Epithelial cell of proximal tubule (primary cell): ENCODE results near the gene ANXA8. TPM values are rescaled to one million over a fixed set of nuclear protein-coding genes. Genes with fewer than 3 reads are reported as not detected.

Experiments
- DNase-seq: peaks from one replicate; pipeline ENCODE4 v3.0.0-alpha.2; 2011; ENCODE audit warnings: low read depth
- H3K4me3 ChIP-seq: 2 replicates; pipeline ENCODE4 v1.5.1; 2011; ENCODE audit warnings: low read depth, mild to moderate bottlenecking, low read length
- CTCF ChIP-seq: conservative IDR thresholded peaks from 2 replicates; pipeline ENCODE4 v1.5.1; 2012; ENCODE audit warnings: low read depth, mild to moderate bottlenecking, low read length
- total RNA-seq: library from RNA; depleted of rRNA; stranded (reverse); fragments of >200 nt; gene quantifications from 2 replicates; pipeline ENCODE4 v1.2.3, GENCODE V29; 2015

ANXA8 gene
- total RNA-seq, 1 donor from 2014 or later = 1.4 TPM

GRCh38 chr10:47420305-47421056 is 63.4 kb downstream of the ANXA8 start:
- no peak for DNase-seq
- H3K4me3 ChIP-seq = no peak overlapping the region
- no peak for TF ChIP-seq CTCF

GRCh38 chr10:47419421-47419820 is 64.5 kb downstream of the ANXA8 start:
- no peak for DNase-seq

GRCh38 chr10:47418966-47419365 is 64.9 kb downstream of the ANXA8 start:
- H3K4me3 ChIP-seq = no peak overlapping the region
- no peak for DNase-seq
- no peak for TF ChIP-seq CTCF

More at GRCh38 chr10:47419421-47419820, 64.5 kb downstream of the ANXA8 start:
- H3K4me3 ChIP-seq = no peak overlapping the region
- TF ChIP-seq CTCF = no peak

- DNase-seq = no peak
- H3K4me3 ChIP-seq = no peak overlapping the region
- no peak for TF ChIP-seq CTCF
These were observed 65.6 kb downstream of the ANXA8 start for GRCh38 chr10:47418321-47418720.

Other genes starting within 250 kb of the ANXA8 start
- gene GDF10, start 183.9 kb downstream of the ANXA8 start, total RNA-seq = not detected in 2 replicates
- not detected in 2 replicates for gene GDF2, start 161.7 kb downstream of the ANXA8 start, total RNA-seq
- not detected in 2 replicates for gene RBP3, start 135.8 kb downstream of the ANXA8 start, total RNA-seq
- 0.63 and 2.1 TPM in 2 replicates for gene ZNF488, start 99.8 kb downstream of the ANXA8 start, total RNA-seq
- gene FAM25G, start 7.6 kb upstream of the ANXA8 start, total RNA-seq = not detected in 2 replicates
- gene AGAP9, start 39.5 kb upstream of the ANXA8 start, total RNA-seq = 1.8 and 7.1 TPM in 2 replicates